Ascending aorta (tissue), 2 donors: Measurements from ENCODE around the gene MBNL2. TPM values are rescaled to one million over a fixed set of nuclear protein-coding genes. Genes with fewer than 3 reads are reported as not detected.

Source experiments
- DNase-seq, 2 donors: peaks; one replicate each; pipeline ENCODE4 v3.0.0-alpha.2; 2019; ENCODE audit warnings: low spot score in 2 of 2
- H3K27ac ChIP-seq, 2 donors: fragments of 200-600 bp; sonication (generic); one replicate each; pipeline ENCODE4 v1.5.1; 2016 to 2017; ENCODE audit warnings: mild to moderate bottlenecking in 1 of 2
- H3K27me3 ChIP-seq: fragments of 200-600 bp; sonication (generic); one replicate; pipeline ENCODE4 v1.5.1; 2017
- H3K36me3 ChIP-seq, 2 donors: fragments of 200-600 bp; sonication (generic); one replicate each; pipeline ENCODE4 v1.5.1; 2016
- H3K4me1 ChIP-seq, 2 donors: fragments of 200-600 bp; sonication (generic); one replicate each; pipeline ENCODE4 v1.5.1; 2016 to 2017; ENCODE audit warnings: mild to moderate bottlenecking in 1 of 2
- H3K4me3 ChIP-seq, 2 donors: fragments of 200-600 bp; sonication (generic); one replicate each; pipeline ENCODE4 v1.5.1; 2016 to 2017; ENCODE audit warnings: mild to moderate bottlenecking in 1 of 2
- H3K9me3 ChIP-seq, 2 donors: fragments of 200-600 bp; sonication (generic); one replicate each; pipeline ENCODE4 v1.5.1; 2016
- intact Hi-C: fragments of 100-400 bp; cut with DNase I; formaldehyde crosslinking; loops from one replicate; pipeline ENCODE4 v1.15.1; 2023
- total RNA-seq: library from RNA; depleted of rRNA; stranded (reverse); fragments of >200 nt; gene quantifications from one replicate; pipeline ENCODE4 v1.1.0, GENCODE V29; 2016
- TF ChIP-seq, protein P1 (sequence below), 3 experiments: fragments of 200-600 bp in 2 of 3; fragments of 450-650 bp in 1 of 3; sonication (generic) in 2 of 3; IDR thresholded peaks; one replicate each; pipeline ENCODE4 v1.5.1; 2016 to 2019; ENCODE audit warnings: antibody characterized with exemption in 3 of 3, mild to moderate bottlenecking in 1 of 3, moderate library complexity in 1 of 3

Gene MBNL2
- total RNA-seq, 1 donor from 2014 or later: 38.7 TPM

- Histone ChIP-seq H3K9me3 (no peaks in the 10 kb centered on the region), H3K36me3 (peaks cover 6 to 18% of the 10 kb centered on the region in 2 donors), H3K4me3 (no peak overlapping the region), H3K27ac (no peak overlapping the region), H3K27me3 (no peaks in the 10 kb centered on the region), H3K4me1 (peaks cover 0 to under 1% of the 10 kb centered on the region in 2 donors)
- intact Hi-C loops: no loop called here
- TF ChIP-seq, protein P1, sequence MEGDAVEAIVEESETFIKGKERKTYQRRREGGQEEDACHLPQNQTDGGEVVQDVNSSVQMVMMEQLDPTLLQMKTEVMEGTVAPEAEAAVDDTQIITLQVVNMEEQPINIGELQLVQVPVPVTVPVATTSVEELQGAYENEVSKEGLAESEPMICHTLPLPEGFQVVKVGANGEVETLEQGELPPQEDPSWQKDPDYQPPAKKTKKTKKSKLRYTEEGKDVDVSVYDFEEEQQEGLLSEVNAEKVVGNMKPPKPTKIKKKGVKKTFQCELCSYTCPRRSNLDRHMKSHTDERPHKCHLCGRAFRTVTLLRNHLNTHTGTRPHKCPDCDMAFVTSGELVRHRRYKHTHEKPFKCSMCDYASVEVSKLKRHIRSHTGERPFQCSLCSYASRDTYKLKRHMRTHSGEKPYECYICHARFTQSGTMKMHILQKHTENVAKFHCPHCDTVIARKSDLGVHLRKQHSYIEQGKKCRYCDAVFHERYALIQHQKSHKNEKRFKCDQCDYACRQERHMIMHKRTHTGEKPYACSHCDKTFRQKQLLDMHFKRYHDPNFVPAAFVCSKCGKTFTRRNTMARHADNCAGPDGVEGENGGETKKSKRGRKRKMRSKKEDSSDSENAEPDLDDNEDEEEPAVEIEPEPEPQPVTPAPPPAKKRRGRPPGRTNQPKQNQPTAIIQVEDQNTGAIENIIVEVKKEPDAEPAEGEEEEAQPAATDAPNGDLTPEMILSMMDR (IDR thresholded peaks at IDR 0.05): no peak
- DNase-seq: no peak
Measured at GRCh38 chr13:97380696-97381095, 158.6 kb downstream of the MBNL2 start.

GRCh38 chr13:97381189-97381588 lies 159.1 kb downstream of the MBNL2 start:
- H3K9me3 ChIP-seq: no peaks in the 10 kb centered on the region
- peaks cover 1 to 13% of the 10 kb centered on the region in 2 donors for H3K36me3 ChIP-seq
- H3K27ac ChIP-seq: no peak overlapping the region
- no peak for DNase-seq
- peaks cover 0 to 3% of the 10 kb centered on the region in 2 donors for H3K4me1 ChIP-seq
- H3K27me3 ChIP-seq: no peaks in the 10 kb centered on the region
- TF ChIP-seq, protein P1 (IDR thresholded peaks at IDR 0.05): no peak
- intact Hi-C loops: no loop called here
- no peak overlapping the region for H3K4me3 ChIP-seq

GRCh38 chr13:97382276-97382675 lies 160.1 kb downstream of the MBNL2 start:
- peaks cover 0 to 12% of the 10 kb centered on the region in 2 donors for H3K36me3 ChIP-seq
- intact Hi-C loops: no loop called here
- no peaks in the 10 kb centered on the region for H3K27me3 ChIP-seq
- TF ChIP-seq, protein P1 (IDR thresholded peaks at IDR 0.05): no peak
- no peak for DNase-seq
- no peaks in the 10 kb centered on the region for H3K9me3 ChIP-seq
- no peak overlapping the region for H3K4me3 ChIP-seq
- no peak overlapping the region for H3K27ac ChIP-seq
- peaks cover 0 to 3% of the 10 kb centered on the region in 2 donors for H3K4me1 ChIP-seq

GRCh38 chr13:97384371-97384770 lies 162.2 kb downstream of the MBNL2 start:
- H3K27me3 ChIP-seq: no peaks in the 10 kb centered on the region
- H3K36me3 ChIP-seq: peaks cover 0 to 17% of the 10 kb centered on the region in 2 donors
- no peak overlapping the region for H3K27ac ChIP-seq
- peaks cover 0 to 3% of the 10 kb centered on the region in 2 donors for H3K4me1 ChIP-seq
- TF ChIP-seq, protein P1 (IDR thresholded peaks at IDR 0.05): no peak
- no peak overlapping the region for H3K4me3 ChIP-seq
- no peak for DNase-seq
- H3K9me3 ChIP-seq: no peaks in the 10 kb centered on the region
- intact Hi-C loops: no loop called here

- Histone ChIP-seq H3K36me3 (peaks cover 0 to 17% of the 10 kb centered on the region in 2 donors), H3K9me3 (no peaks in the 10 kb centered on the region), H3K27me3 (no peaks in the 10 kb centered on the region), H3K4me1 (peaks cover 0 to 3% of the 10 kb centered on the region in 2 donors), H3K4me3 (no peak overlapping the region), H3K27ac (no peak overlapping the region)
- intact Hi-C loops: no loop called here
- TF ChIP-seq, protein P1 (IDR thresholded peaks at IDR 0.05): no peak
- DNase-seq: no peak
Measured at GRCh38 chr13:97385146-97385545, 163.0 kb downstream of the MBNL2 start.

GRCh38 chr13:97385854-97386253 lies 163.7 kb downstream of the MBNL2 start:
- Histone ChIP-seq H3K9me3 (no peaks in the 10 kb centered on the region), H3K27me3 (no peaks in the 10 kb centered on the region), H3K27ac (peak overlapping the region; percentile 23 to 37), H3K4me1 (peaks cover 0 to 3% of the 10 kb centered on the region in 2 donors), H3K4me3 (no peak overlapping the region), H3K36me3 (peaks cover 0 to 17% of the 10 kb centered on the region in 2 donors)
- no peak for DNase-seq
- TF ChIP-seq, protein P1 (IDR thresholded peaks at IDR 0.05): no peak
- intact Hi-C loops: no loop called here
